ENCODE results near the gene UBE2U.

UBE2U gene, protein sequence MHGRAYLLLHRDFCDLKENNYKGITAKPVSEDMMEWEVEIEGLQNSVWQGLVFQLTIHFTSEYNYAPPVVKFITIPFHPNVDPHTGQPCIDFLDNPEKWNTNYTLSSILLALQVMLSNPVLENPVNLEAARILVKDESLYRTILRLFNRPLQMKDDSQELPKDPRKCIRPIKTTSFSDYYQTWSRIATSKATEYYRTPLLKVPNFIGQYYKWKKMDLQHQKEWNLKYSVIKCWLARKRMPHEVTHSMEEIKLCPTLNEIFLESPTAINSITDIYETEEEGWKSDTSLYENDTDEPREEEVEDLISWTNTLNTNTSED
- total RNA-seq = 0 reads per million in 2 donors

- no peak for DNase-seq
Measured at GRCh38 chr1:64203420-64203819, at the start of gene UBE2U. Gene UBE2U (plus strand): TSS chr1:64203623. CDS start chr1:64204051, 428 bp downstream.

DNA sequence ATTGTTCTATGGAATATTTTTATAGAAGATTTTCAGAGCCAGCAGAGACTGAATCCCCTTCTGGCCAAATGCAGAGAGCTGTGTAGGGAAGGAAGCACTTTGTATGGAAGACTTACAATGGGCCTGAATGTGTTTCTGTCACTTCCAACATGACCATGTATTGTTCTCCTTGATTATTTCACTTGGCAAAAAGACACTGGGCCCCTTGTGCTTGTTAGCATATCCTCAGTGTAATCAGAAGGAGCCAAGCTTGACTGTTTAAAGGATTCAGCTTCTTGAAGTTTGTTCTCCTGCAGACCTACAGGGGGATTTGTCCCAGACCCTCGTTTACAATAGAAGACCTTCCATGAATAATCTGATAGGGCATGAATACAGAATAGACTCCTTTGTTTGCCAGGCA is 48.1 kb upstream of the UBE2U start:
- DNase-seq = no peak

DNA sequence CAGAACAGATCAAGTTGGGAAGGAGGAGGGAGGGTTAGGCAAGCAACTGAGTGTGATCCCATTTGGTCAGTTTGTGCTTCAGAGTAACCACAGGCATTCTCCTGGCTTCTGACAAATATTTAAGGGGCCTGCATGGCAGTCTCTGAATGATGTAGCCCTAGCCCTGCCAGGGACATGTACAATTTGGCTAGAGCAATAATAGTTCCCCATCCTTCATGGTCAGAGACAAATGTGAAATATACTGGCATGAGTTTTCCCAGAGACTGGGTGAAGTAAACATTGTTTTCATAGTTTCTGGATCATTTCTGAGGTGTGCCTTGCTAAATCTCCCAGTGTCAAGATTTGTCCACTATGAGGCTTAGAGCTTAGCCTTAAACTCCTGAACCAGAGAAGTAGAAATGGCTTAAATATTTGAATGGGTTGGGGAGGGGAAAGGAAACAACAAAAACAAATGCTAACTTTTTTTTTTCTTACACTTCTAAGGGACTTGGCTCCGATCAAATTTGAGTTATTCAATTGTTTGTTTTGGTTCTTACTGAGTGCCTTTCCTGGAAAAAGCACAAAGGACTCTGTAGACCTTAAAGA is 42.0 kb upstream of the UBE2U start:
- DNase-seq = no peak

- DNase-seq = no peak
Measured at GRCh38 chr1:64162151-64162550, 41.3 kb upstream of the UBE2U start.

- DNase-seq = no peak
Measured at GRCh38 chr1:64162804-64163203, 40.6 kb upstream of the UBE2U start.

DNA sequence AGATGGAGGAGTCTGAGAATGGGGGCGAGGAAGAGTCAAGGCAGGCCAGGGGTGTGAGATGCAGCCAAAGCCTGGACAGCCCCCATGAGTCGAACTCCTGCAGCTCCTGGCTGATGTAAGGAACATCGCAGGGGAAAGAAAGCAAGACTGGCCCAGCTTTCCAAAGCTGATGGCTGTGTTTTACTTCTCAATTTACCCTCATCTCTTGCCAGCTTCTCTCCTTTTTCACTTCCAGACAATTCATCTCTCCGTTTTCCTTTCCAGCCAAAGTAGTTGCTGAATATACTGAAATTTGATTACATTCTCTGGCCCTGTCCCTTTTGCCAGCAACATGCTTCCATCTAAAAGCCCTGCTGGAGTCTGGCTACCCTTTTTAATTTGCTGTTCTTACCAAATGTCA is 40.0 kb upstream of the UBE2U start:
- DNase-seq = no peak

DNA sequence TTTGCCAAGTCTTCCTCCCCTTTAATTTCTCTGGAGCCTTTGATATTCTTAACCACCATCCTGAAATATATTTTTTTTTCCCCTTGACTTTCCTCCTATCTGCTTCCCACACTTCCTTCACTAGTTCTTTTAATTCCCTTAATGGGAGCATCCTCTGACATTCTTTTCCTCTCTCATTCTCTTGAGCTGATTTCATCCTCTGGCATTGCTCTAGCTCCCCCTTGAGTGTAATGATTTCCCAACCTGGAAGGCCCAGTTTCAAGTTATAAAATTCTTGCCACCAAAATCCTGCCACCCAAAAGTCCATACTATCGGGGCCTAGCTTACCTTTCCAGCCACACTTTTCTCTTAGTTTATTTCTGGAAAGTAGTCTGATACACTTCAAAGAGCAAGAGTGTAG is 39.5 kb upstream of the UBE2U start:
- no peak for DNase-seq

DNA sequence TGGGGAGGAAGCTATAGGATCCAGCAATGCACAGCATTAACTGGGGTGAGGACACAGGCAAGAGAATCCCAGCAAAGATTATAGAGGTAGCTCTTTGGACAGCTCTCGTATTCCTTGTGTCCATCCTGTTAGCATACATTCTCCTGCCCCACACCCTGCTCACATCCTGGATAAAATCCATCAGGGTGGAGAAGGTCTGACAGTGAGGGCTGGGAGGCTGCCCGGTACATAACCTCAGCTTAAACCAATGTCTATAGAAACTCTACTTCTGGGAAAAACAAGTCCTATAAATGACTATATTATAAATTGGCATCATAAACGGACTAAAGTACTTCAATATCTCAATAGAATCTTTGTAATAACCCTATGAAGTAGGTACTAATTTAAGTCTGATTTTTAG is 36.8 kb upstream of the UBE2U start:
- DNase-seq = no peak

DNA sequence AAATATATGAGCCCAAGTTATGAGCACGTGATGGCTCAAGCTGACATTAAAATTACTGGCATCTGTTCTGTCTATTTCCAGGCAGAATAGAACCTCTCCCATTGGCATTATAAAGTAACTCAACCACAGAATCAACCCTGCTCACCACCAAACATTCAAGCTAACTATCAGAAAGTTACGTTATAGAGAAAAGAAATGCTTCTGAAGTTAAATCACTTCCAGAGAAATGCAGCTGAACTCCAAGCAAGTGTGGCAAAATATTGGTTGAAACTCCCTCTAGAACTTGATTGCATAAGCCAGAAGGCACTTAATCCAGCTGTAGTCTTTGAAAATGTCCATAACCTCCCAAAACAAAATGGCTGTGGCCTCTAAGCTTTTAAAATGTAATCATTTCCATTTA is 36.2 kb upstream of the UBE2U start:
- no peak for DNase-seq

DNA sequence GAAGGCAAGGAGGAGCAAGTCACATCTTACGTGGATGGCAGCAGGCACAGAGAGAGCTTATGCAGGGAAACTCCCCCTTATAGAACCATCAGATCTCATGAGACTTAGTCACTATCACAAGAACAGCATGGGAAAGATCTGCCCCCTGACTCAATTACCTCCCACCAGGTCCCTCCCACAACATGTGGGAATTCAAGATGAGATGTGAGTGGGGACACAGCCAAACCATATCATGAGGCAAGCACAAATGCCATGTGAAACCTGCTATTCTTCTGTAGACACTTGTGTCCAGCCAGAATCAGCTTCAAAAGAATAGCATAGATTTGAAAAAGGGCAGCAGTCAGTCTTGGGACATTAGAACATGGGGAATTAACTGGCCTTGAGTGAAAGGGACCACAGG is 32.2 kb upstream of the UBE2U start:
- no peak for DNase-seq

- DNase-seq = no peak
Measured at GRCh38 chr1:64171797-64172281, 31.6 kb upstream of the UBE2U start.

GRCh38 chr1:64172458-64172983 is 30.9 kb upstream of the UBE2U start:
- no peak for DNase-seq

GRCh38 chr1:64173336-64173940 is 30.0 kb upstream of the UBE2U start:
- DNase-seq = no peak

DNA sequence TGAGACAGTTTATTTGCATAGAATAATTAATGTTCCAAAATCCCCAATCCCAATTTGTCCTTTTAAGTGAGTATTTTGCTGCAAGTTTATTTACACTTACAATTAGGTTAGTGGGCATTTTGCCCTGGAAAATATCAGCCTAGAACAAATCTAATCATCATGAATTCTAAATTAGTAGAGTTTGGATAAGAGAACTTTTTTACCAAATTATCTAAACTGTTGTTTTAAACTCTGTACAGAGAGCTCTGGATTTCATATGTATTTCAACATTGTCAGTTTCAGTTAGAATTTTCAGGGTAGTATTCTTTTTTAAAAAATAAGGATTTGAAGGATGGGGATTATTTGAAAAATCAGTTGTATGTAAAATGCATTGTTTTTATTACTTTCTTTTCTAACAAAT is 27.8 kb upstream of the UBE2U start:
- no peak for DNase-seq

GRCh38 chr1:64176659-64177058 is 26.8 kb upstream of the UBE2U start:
- DNase-seq = no peak

GRCh38 chr1:64179588-64179987 is 23.8 kb upstream of the UBE2U start:
- DNase-seq = no peak

GRCh38 chr1:64182207-64182606 is 21.2 kb upstream of the UBE2U start:
- no peak for DNase-seq

DNA sequence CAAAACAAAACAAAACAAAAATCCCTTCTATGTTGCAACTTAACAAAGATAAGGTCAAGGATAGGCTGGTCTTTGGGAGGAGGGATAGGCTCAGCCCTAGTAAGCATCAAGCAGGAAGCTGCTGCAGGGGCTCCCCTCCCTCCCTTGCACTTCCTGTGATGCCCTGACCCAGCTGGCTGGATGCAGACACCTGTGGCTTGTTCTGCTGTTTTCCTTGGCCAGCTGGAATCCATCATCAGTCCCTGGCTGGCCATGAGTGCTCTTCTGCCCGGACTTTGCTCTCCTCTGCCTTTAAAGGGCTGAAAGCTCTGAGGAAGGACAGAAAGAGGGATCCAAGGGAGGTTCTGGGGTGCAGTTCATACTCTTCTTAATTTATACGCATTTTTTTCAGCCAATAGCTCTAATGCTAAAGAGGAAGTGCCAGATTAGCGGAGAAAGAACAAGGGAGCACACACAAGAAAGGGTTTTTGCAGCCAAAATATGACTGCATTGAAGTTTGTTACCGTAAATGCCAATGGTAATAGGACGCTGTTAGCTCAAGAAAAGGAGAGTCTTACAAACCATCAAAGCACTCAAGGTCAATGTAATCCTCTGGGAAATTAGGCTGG is 19.9 kb upstream of the UBE2U start:
- DNase-seq = no peak

DNA sequence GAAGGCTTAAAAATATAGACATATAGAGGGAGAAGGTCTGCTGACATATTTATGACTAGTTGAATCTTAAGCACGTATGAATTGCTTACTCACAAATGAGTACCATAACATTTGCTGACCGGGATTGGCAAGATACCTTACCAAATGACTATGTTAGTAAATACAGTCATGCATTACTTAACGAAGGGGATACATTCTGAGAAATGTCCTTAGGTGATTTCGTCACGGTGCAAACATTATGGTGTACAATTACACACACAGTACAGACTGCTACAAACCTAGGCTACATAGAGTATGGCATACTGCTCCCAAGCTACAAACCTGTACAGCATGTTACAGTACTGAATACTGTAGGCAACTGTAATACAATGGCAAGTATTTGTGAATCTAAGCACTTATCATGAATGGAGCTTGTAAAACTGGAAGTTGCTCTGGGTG is 19.4 kb upstream of the UBE2U start:
- DNase-seq = no peak

DNA sequence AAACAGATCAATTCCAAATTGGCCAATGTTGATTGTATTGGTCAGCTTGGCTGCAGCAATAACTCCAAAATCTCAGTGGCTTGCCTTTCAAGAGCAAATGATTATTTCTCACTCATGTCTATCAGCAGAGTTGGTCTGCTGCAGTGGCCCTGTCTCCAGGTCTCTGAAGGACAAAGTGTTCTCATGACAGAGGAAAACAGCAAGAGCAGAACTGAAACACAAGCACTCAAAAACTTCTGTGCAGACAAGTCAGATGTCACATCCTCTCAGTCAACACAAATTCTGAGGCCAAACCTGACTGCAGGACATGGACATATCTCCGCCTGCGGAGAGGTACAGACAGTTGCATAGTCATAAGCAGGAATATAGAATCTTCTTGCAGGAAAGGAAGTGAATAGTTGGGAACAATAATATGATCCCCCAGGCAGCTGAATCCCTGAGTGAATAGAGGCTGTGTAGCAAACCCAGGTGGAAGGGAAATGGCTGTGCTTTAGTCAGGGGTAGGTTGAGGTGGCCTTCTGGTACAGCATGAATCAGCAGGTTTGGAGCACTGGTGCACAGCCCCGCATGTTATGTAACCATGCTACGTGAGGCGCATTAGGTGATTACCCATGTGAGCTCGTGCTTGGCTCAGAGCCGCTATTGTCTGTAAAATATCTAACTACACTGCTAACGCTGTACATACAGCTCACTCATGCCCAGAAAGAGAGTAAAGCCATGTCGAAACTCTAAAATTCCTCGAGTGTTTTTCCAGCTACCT is 17.1 kb upstream of the UBE2U start:
- no peak for DNase-seq

DNA sequence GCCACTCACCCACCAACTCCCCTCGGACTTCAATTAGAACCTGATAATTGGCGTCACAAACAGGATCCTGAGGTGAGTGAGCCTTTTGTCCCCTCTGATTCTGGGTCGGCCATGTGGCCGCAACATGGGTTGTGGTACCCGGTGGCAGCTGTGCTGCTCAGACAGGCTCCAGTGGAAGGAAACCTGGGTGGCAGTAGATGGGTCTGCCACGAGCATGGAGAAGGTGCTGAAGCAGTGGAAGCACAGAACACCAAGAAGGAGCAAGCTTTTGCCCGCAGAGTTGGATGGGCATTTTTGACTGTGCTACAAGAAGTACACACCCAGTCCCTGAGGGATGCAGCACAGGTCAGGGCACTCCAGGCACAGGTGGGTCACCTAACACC is 16.5 kb upstream of the UBE2U start:
- no peak for DNase-seq

DNA sequence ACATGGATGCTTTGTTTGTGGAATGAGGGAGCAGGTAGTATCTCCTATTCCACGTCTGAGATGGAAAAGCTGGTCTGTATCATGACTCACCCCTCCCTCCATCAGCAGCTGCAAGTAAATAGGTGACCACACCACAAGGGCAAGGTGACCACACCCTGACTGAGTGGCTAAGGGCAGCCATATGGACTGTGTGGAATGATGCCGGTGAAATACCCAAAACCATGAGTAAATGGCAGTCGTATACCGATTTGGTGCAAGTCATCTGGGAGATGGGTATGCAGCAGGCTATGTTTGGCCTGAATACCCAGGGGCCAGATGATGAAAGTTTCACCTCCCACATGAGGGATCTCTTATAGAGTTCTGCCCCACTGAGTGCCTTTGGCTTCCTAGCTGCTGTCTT is 15.8 kb upstream of the UBE2U start:
- no peak for DNase-seq

GRCh38 chr1:64192290-64192689 is 11.1 kb upstream of the UBE2U start:
- DNase-seq = no peak

Measured in T-helper 9 cell (primary cell).